GM12864 (cell line): ENCODE data around the gene NEB.

Experiments used
- DNase-seq: peaks from one replicate; pipeline ENCODE4 v3.0.0-alpha.2; 2011; ENCODE audit warnings: low read depth
- H3K4me3 ChIP-seq: 2 replicates; pipeline ENCODE4 v1.5.1; 2011; ENCODE audit warnings: mild to moderate bottlenecking, low read depth, low read length, control low read depth
- TF ChIP-seq, protein P1 (sequence below): IDR thresholded peaks from 2 replicates; pipeline ENCODE4 v1.5.1; 2011; ENCODE audit warnings: low read depth, mild to moderate bottlenecking, moderate library complexity, low read length, control low read depth, inconsistent platforms; ENCODE audit errors: missing control alignments

NEB gene

DNA sequence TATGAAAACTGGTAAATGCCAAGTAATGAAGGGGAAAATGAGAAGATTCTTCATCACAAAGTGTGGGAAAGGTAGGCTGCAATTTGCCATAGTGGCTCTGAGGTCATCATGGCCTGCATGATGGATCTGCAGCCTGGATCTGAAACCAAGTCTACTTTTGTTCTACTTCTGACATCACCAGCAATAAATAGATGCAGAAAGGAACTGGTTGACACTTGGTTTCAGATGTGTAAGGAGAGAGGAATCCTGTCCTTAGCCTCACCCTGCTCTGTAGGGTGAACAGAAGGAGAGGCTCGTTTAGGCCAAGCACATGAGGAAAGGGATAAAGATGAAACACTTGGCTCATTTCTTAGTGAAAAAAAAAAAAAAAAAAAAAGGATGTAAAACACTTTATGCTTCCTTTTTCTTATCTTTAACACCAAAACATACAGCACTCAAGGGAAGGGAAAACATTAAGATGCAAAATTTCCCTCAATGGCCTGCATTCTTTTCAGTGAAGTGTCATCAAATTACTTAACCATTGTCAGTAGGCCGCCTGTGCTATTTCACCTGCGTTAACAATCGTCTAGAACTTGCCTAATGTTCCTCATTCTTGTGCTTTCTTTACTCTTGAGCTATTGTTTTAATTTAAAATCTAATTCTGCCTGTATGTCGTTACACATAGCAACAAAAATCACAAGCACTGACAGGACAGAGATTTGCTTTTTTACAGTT, 3.9 kb downstream of the NEB start:
- TF ChIP-seq, protein P1, sequence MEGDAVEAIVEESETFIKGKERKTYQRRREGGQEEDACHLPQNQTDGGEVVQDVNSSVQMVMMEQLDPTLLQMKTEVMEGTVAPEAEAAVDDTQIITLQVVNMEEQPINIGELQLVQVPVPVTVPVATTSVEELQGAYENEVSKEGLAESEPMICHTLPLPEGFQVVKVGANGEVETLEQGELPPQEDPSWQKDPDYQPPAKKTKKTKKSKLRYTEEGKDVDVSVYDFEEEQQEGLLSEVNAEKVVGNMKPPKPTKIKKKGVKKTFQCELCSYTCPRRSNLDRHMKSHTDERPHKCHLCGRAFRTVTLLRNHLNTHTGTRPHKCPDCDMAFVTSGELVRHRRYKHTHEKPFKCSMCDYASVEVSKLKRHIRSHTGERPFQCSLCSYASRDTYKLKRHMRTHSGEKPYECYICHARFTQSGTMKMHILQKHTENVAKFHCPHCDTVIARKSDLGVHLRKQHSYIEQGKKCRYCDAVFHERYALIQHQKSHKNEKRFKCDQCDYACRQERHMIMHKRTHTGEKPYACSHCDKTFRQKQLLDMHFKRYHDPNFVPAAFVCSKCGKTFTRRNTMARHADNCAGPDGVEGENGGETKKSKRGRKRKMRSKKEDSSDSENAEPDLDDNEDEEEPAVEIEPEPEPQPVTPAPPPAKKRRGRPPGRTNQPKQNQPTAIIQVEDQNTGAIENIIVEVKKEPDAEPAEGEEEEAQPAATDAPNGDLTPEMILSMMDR = no peak
- DNase-seq = no peak

DNA sequence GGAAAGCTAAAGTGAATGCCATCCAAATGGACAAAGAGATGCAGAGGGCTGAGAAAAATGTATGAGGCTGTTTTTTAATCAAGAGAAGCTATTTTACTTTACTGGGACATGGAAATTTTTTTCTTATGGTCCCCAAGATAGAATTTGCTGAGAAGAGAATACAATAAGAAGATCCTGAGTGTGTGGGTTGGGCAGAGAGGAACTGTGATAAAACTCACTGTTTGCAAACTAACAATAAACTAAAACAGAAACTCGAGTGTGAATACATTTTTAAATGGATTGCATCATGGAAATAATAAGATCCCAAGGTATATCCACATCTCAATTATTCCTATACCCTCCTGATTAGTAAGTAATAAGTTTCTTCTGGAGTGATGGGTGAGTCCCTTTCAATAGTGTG, 4.4 kb downstream of the NEB start:
- no peak for DNase-seq
- H3K4me3 ChIP-seq = no peak overlapping the region
- TF ChIP-seq, protein P1 = no peak

More for the DNA sequence above, 3.9 kb downstream of the NEB start:
- H3K4me3 ChIP-seq = no peak overlapping the region

DNA sequence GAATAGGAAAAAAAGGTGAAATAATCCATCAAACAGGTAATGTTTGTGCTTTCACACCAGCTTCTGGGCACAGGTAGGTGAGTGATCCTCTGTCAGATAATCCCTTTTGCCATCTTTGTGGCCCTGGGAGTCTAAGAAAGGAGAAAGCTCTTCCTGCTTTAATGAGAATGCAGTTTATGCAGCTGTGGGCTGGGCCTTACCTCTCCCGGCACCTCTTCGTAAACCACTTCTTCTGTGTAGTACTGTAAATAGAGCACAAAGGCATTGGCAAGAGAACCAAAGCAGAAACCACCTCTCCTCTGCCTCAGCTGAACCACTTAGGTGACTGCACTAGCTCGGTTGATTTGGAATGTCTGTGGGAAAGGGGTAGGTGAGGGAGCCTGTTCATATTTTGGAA, 4.9 kb downstream of the NEB start:
- no peak overlapping the region for H3K4me3 ChIP-seq
- no peak for DNase-seq
- TF ChIP-seq, protein P1 = no peak

DNA sequence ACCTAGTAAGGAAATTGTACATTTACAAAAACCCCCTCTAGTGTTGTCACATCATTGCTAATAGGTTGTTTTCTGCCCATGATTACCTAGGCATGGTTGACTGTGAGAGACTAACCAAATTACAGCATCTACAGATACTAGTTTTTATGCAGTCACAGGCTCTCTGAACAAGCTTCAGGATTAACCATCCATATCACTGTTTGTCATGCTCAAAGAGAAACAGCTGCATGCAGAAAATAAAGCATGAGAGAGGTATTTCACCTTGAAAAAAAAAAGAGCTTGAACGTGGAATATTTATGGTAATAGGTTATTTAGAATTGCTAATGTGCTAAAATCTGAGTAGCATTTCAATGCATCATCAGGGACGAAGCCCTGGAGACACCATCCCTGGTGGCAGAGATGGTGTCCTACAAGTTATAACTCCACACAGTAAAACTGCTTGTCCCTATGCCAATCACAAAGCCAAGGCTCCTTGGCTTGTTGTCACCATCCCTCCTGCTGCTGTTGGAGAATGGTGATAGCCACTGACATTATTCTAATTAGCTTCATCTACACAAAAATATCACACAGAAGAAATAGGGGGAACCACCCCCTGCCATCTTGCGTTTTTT, 5.4 kb downstream of the NEB start:
- H3K4me3 ChIP-seq = no peak overlapping the region
- DNase-seq = no peak
- TF ChIP-seq, protein P1 = peak; percentile 47

DNA sequence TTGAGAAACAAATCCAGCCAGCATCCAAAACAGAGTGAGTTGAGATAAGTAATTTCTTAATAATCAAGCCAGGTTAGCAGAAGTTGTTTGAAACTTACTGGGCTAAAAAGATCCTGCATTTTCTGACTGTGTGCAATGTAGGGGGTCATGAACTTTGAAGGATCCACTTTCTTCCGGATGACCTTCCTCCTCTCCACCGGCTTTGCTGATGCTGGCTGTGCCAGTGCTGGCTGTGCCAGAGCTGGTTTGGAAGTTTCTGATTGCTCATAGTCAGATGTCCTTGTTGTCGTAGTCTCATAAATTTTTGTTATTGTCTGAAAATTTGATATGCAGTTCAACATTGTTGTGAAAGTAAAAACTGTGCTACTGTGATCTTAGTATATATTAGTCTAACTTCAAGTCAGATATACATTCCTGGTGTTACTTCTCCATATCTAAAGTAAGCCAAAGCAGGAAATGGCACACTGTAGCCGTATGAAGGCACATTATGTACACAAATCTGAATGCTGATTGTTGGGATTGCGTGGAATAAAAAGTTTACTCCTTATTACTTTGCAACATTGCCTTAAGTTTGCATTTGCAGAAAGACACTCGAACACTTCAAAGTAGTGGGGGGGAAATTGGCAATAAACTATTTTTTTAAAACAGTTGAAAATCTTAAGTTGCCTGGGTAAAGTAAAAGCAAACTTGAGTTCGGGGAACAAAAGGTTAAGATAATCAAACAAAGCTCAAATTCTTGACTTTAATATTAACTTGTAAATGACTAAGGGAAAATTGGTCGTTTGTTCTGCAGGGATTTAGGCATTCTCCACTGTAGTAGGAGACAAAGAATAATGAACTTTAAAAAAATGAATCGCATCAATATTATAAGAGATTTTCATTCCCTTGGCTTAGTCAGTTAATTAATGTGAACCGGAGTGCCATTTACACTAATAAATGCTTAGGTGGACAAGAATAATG, 6.4 kb downstream of the NEB start:
- no peak for DNase-seq
- H3K4me3 ChIP-seq = no peak overlapping the region
- TF ChIP-seq, protein P1 = no peak

DNA sequence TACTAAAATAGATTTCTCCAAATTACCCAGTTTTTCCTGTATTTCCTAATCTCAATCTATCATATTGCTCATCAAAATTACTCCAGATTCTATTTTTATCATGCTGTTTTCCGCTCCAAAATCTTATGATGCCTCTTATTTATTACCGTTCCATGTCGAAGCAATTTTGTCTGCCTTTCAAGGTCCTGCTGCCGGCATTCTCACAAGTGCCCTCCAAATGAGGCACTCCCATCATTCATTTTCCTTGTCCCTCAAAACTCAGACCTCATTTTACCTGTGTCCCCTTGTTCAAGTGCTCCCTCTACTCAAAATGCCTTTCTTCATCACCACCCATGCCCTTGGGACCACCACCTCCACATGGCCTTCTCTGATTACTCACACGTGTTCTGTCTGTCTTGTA, 13.1 kb downstream of the NEB start:
- DNase-seq = no peak
- H3K4me3 ChIP-seq = no peak overlapping the region

More for the DNA sequence above, 13.1 kb downstream of the NEB start:
- TF ChIP-seq, protein P1 = no peak
